Sigmoid colon (tissue), 4 donors: Measurements from ENCODE around the gene TSPAN5.
"Not testable (repeated sequence)": the region's sequence is repeated elsewhere in the genome, so short reads cannot be mapped to it uniquely, and the experiment has no call there.

Experiments
- CTCF ChIP-seq, 4 experiments: fragments of 450-650 bp in 3 of 4; fragments of 200-600 bp in 1 of 4; IDR thresholded peaks; one replicate each; pipeline ENCODE4 v1.5.1; 2016 to 2019; ENCODE audit warnings: antibody characterized with exemption in 4 of 4, mild to moderate bottlenecking in 3 of 4, moderate library complexity in 2 of 4
- EP300 ChIP-seq, 4 donors: sonication (generic); formaldehyde crosslinking; IDR thresholded peaks; one replicate each; pipeline ENCODE4 v1.6.1; 2017; ENCODE audit warnings: antibody characterized with exemption in 4 of 4
- POLR2A ChIP-seq, 2 donors: fragments of 450-650 bp; IDR thresholded peaks; one replicate each; pipeline ENCODE4 v1.6.1; 2016; ENCODE audit warnings: antibody characterized with exemption in 2 of 2, mild to moderate bottlenecking in 2 of 2, moderate library complexity in 2 of 2
- POLR2AphosphoS5 ChIP-seq, 4 donors: sonication (generic); formaldehyde crosslinking; IDR thresholded peaks; one replicate each; pipeline ENCODE4 v1.6.1; 2017; ENCODE audit warnings: antibody characterized with exemption in 4 of 4

- TF ChIP-seq CTCF, POLR2A, POLR2AphosphoS5, EP300 (IDR thresholded peaks at IDR 0.05): not testable (repeated sequence)
Observed at GRCh38 chr4:98534146-98534545, 124.3 kb downstream of the TSPAN5 start.
